Measurements from ENCODE around the gene GNAZ. TPM values are rescaled to one million over a fixed set of nuclear protein-coding genes. Genes with fewer than 3 reads are reported as not detected.

GNAZ gene
- total RNA-seq, 1 experiment from 2014 or later = 11.1 TPM

GRCh38 chr22:23127055-23127756, 56.9 kb downstream of the GNAZ start:
- H3K36me3 ChIP-seq (ENCODE audit: control insufficient read depth in 1 of 2, insufficient read depth in 2 of 2, low read length in 2 of 2) = no peaks in the 10 kb centered on the region
- H3K27ac ChIP-seq (ENCODE audit: low read depth, low read length) = no peak overlapping the region
- intact Hi-C loops (cut with micrococcal nuclease) = no loop called here
- H3K9me3 ChIP-seq (ENCODE audit: control insufficient read depth in 1 of 2, insufficient read depth in 1 of 2, low read depth in 1 of 2, low read length in 2 of 2) = no peaks in the 10 kb centered on the region
- ChIA-PET CTCF (interaction anchor here (1.1 to 5.7 kb wide), 3 partner anchors 17 to 358 kb away, joined by 4 to 174 read pairs (median 5); no protein-coding TSS in a partner anchor), RAD21 (ENCODE audit: low non-redundant PET in 1 of 2, low total read pairs in 2 of 2, uncharacterized antibody in 2 of 2, unreplicated experiment in 2 of 2) (interaction anchor here (2.3 to 2.8 kb wide), 2 partner anchors 167 to 168 kb away, joined by 23 read pairs; no protein-coding TSS in a partner anchor), POLR2A (interaction anchor here (1.3 kb wide), 1 partner anchor 167 kb away, joined by 3 read pairs; no protein-coding TSS in a partner anchor)
- DNase-seq (ENCODE audit: low read depth, low spot score) (no peak), ATAC-seq (no peak)
- no peak for TF ChIP-seq ATF3 (IDR thresholded peaks at IDR 0.05)
- no peak for TF ChIP-seq FOSL1 (IDR thresholded peaks at IDR 0.05; ENCODE audit: low read depth)
- no peak for TF ChIP-seq EZH2 (IDR thresholded peaks at IDR 0.05)
- no peak for TF ChIP-seq CEBPB (IDR thresholded peaks at IDR 0.05; ENCODE audit: low read depth)
- no peaks in the 10 kb centered on the region for H3K27me3 ChIP-seq (ENCODE audit: insufficient read depth, low read length)
- H2AFZ ChIP-seq (ENCODE audit: low read depth, low read length, poor library complexity, severe bottlenecking) = no peak overlapping the region
- 0 out of 4 replicates have a peak, but pooled peaks cover 0 to 2% of the 10 kb centered on the region in 2 experiments for H3K4me1 ChIP-seq (ENCODE audit: control insufficient read depth in 1 of 2, insufficient read depth in 2 of 2, low read length in 2 of 2)
- no peaks in the 10 kb centered on the region for H4K20me1 ChIP-seq (ENCODE audit: insufficient read depth)
- H3K4me2 ChIP-seq (ENCODE audit: low read length) = no peak overlapping the region
- H3K9me2 ChIP-seq (ENCODE audit: insufficient read depth) = no peaks in the 10 kb centered on the region
- no peaks in the 10 kb centered on the region for H3K79me2 ChIP-seq (ENCODE audit: insufficient read depth, low read length)
- no TSS peak for BruUV-seq (replicated peaks)
- no peak overlapping the region for H3K4me3 ChIP-seq (replicated peaks in 1 of 2; ENCODE audit: low read depth in 1 of 2, low read length in 2 of 2)
- H3K9ac ChIP-seq (ENCODE audit: low read length) = no peak overlapping the region

- BruUV-seq (replicated peaks) = no TSS peak
- no peak overlapping the region for H3K27ac ChIP-seq (ENCODE audit: low read depth, low read length)
- no peaks in the 10 kb centered on the region for H4K20me1 ChIP-seq (ENCODE audit: insufficient read depth)
- ATAC-seq = no peak
- H3K36me3 ChIP-seq (ENCODE audit: control insufficient read depth in 1 of 2, insufficient read depth in 2 of 2, low read length in 2 of 2) = no peaks in the 10 kb centered on the region
- RAD21 ChIA-PET (ENCODE audit: low non-redundant PET in 1 of 2, low total read pairs in 2 of 2, uncharacterized antibody in 2 of 2, unreplicated experiment in 2 of 2) = interaction anchor here (0.6 to 2.8 kb wide), 4 partner anchors 168 to 172 kb away, joined by 3 to 23 read pairs (median 13); no protein-coding TSS in a partner anchor
- no peaks in the 10 kb centered on the region for H3K9me2 ChIP-seq (ENCODE audit: insufficient read depth)
- H3K4me3 ChIP-seq (replicated peaks in 1 of 2; ENCODE audit: low read depth in 1 of 2, low read length in 2 of 2) = no peak overlapping the region
- H3K4me1 ChIP-seq (ENCODE audit: control insufficient read depth in 1 of 2, insufficient read depth in 2 of 2, low read length in 2 of 2) = 0 out of 4 replicates have a peak, but pooled peaks cover 0 to 2% of the 10 kb centered on the region in 2 experiments
- no peak for DNase-seq (ENCODE audit: low read depth, low spot score)
- intact Hi-C loops (cut with micrococcal nuclease) = loop anchor here (1.0 kb wide), 1 partner anchor 168 kb away; no protein-coding TSS in a partner anchor
- H3K4me2 ChIP-seq (ENCODE audit: low read length) = no peak overlapping the region
- no peaks in the 10 kb centered on the region for H3K9me3 ChIP-seq (ENCODE audit: control insufficient read depth in 1 of 2, insufficient read depth in 1 of 2, low read depth in 1 of 2, low read length in 2 of 2)
- no peak overlapping the region for H3K9ac ChIP-seq (ENCODE audit: low read length)
- H2AFZ ChIP-seq (ENCODE audit: low read depth, low read length, poor library complexity, severe bottlenecking) = no peak overlapping the region
- CTCF ChIA-PET = interaction anchor here (0.7 to 5.7 kb wide), 5 partner anchors 10 to 359 kb away, joined by 3 to 174 read pairs (median 5); no protein-coding TSS in a partner anchor
- no peaks in the 10 kb centered on the region for H3K79me2 ChIP-seq (ENCODE audit: insufficient read depth, low read length)
- POLR2A ChIA-PET = interaction anchor here (1.1 kb wide), 1 partner anchor 168 kb away, joined by 3 read pairs; no protein-coding TSS in a partner anchor
- H3K27me3 ChIP-seq (ENCODE audit: insufficient read depth, low read length) = no peaks in the 10 kb centered on the region
- TF ChIP-seq CTCF (IDR thresholded peaks at IDR 0.05 in 2 of 3, conservative IDR thresholded peaks at IDR 0.05 in 1 of 3; ENCODE audit: borderline replicate concordance in 1 of 3, insufficient read depth in 1 of 3, low read depth in 2 of 3, low read length in 2 of 3) (no peak), MAX (IDR thresholded peaks at IDR 0.05) (no peak), EGR1 (IDR thresholded peaks at IDR 0.05; ENCODE audit: low read depth) (no peak), ZFX (IDR thresholded peaks at IDR 0.05) (no peak), CBX3 (IDR thresholded peaks at IDR 0.05; ENCODE audit: low read depth) (no peak), RAD21 (IDR thresholded peaks at IDR 0.05; ENCODE audit: low read depth) (no peak), FOSL1 (IDR thresholded peaks at IDR 0.05; ENCODE audit: low read depth) (no peak), SIN3A (IDR thresholded peaks at IDR 0.05; ENCODE audit: low read depth) (no peak), EZH2phosphoT487 (IDR thresholded peaks at IDR 0.05; ENCODE audit: borderline replicate concordance) (no peak), ATF3 (IDR thresholded peaks at IDR 0.05) (no peak), TCF7L2 (IDR thresholded peaks at IDR 0.05; ENCODE audit: borderline replicate concordance, extremely low read depth, insufficient read depth, insufficient read length) (no peak), POLR2A (IDR thresholded peaks at IDR 0.05; ENCODE audit: borderline replicate concordance, extremely low read depth, insufficient read depth, insufficient read length) (no peak), SP1 (IDR thresholded peaks at IDR 0.05; ENCODE audit: low read depth) (no peak), POLR2AphosphoS5 (IDR thresholded peaks at IDR 0.05; ENCODE audit: low read depth, low read length) (no peak), YY1 (IDR thresholded peaks at IDR 0.05; ENCODE audit: extremely low read depth, insufficient replicate concordance, low read depth, low read length) (no peak)
Observed at GRCh38 chr22:23127788-23128187, 57.5 kb downstream of the GNAZ start.

Measured in HCT116 (cell line).